ENCODE data around the gene C1orf146. TPM values are rescaled to one million over a fixed set of nuclear protein-coding genes. Genes with fewer than 3 reads are reported as not detected.

C1orf146 gene
- total RNA-seq, 4 donors from 2014 or later = not detected

DNA sequence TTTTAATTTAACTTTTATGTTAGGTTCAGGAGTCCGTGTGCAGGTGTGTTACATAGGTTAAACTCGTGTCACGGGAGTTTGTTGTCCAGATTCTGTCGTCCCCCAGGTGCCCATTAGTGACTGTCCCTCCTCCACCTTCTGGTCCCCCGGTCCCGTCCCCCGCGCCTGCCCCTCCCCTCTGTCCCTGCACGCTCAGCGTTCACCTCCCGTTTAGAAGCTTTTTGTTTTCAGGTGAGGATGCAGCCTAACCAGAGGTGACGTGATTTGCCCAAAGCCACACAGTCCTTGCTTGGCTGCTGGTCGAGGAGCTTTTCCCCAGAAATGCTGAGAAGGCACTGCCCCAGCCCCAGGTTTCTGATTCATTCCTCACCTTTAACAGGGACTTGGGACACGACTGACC, 844 bp downstream of the C1orf146 start:
- H3K27me3 ChIP-seq = no peaks in the 10 kb centered on the region
- in situ Hi-C loops (cut with MboI; ENCODE audit: low sequenced_read_pairs in 4 of 4) = no loop called here
- TF ChIP-seq POLR2A (IDR thresholded peaks at IDR 0.05) = no peak
- TF ChIP-seq, protein P1, sequence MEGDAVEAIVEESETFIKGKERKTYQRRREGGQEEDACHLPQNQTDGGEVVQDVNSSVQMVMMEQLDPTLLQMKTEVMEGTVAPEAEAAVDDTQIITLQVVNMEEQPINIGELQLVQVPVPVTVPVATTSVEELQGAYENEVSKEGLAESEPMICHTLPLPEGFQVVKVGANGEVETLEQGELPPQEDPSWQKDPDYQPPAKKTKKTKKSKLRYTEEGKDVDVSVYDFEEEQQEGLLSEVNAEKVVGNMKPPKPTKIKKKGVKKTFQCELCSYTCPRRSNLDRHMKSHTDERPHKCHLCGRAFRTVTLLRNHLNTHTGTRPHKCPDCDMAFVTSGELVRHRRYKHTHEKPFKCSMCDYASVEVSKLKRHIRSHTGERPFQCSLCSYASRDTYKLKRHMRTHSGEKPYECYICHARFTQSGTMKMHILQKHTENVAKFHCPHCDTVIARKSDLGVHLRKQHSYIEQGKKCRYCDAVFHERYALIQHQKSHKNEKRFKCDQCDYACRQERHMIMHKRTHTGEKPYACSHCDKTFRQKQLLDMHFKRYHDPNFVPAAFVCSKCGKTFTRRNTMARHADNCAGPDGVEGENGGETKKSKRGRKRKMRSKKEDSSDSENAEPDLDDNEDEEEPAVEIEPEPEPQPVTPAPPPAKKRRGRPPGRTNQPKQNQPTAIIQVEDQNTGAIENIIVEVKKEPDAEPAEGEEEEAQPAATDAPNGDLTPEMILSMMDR (IDR thresholded peaks at IDR 0.05 in 4 of 5, conservative IDR thresholded peaks at IDR 0.05 in 1 of 5) = no peak

DNA sequence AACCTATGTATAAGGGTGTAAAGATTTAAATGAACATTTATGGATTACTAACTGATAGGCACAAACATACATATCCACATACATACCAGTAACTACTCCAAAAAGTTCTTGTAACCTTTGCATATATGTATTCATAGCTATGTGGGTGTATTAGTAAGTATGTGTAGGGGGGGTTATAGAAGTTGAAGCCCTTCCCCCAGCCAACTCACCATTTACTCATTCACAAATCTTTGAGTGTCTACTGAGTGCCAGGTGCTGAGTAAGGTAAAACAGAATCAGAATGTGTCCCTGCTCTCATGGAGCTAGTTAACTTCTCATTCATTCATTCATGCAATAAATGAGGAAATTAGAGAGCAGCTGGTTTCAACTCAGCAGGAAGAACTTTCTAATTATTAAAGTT, 1.3 kb downstream of the C1orf146 start:
- in situ Hi-C loops (cut with MboI; ENCODE audit: low sequenced_read_pairs in 4 of 4) (no loop called here), intact Hi-C loops (cut with DNase I; ENCODE audit: low total_unique reads) (no loop called here)
- ATAC-seq (no peak), DNase-seq (no peak)
- Histone ChIP-seq H3K27me3 (no peaks in the 10 kb centered on the region), H3K27ac (no peak overlapping the region), H3K9me3 (no peaks in the 10 kb centered on the region), H3K4me1 (no peaks in the 10 kb centered on the region), H3K36me3 (no peaks in the 10 kb centered on the region), H3K4me3 (no peak overlapping the region)
- no peak for TF ChIP-seq POLR2A (IDR thresholded peaks at IDR 0.05)
- TF ChIP-seq, protein P1 (IDR thresholded peaks at IDR 0.05 in 4 of 5, conservative IDR thresholded peaks at IDR 0.05 in 1 of 5) = no peak

More for the DNA sequence above, 844 bp downstream of the C1orf146 start:
- Histone ChIP-seq H3K9me3 (no peaks in the 10 kb centered on the region), H3K4me3 (no peak overlapping the region), H3K36me3 (no peaks in the 10 kb centered on the region), H3K4me1 (no peaks in the 10 kb centered on the region), H3K27ac (no peak overlapping the region)
- no peak for ATAC-seq
- intact Hi-C loops (cut with DNase I; ENCODE audit: low total_unique reads) = no loop called here
- DNase-seq = no peak

DNA sequence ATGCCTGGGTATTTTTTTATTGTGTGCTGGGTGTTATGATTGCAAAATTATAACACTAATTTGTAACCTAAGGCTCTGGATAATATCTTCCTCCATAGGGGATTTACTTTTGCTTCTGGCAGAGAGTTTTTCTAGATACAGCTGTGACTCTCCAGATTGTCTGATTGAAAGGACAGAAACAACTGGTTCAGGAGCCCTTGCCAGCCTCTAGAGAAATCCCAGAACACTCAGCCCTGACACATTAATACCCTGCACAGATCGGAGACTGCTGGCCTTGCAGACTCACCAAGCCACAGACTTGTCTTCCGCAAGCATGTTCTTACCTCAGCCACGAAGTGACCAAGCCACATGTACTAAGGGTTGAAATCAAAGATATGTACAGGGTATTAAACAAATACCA, 10.7 kb downstream of the C1orf146 start:
- H3K27ac ChIP-seq = no peak overlapping the region
- no peak overlapping the region for H3K4me3 ChIP-seq
- TF ChIP-seq, protein P1 (IDR thresholded peaks at IDR 0.05 in 4 of 5, conservative IDR thresholded peaks at IDR 0.05 in 1 of 5) = no peak
- no peak for TF ChIP-seq POLR2A (IDR thresholded peaks at IDR 0.05)
- no peaks in the 10 kb centered on the region for H3K9me3 ChIP-seq
- H3K36me3 ChIP-seq = no peaks in the 10 kb centered on the region
- no peaks in the 10 kb centered on the region for H3K4me1 ChIP-seq
- in situ Hi-C loops (cut with MboI; ENCODE audit: low sequenced_read_pairs in 4 of 4) (no loop called here), intact Hi-C loops (cut with DNase I; ENCODE audit: low total_unique reads) (no loop called here)
- H3K27me3 ChIP-seq = no peaks in the 10 kb centered on the region
- no peak for DNase-seq
- ATAC-seq = no peak

DNA sequence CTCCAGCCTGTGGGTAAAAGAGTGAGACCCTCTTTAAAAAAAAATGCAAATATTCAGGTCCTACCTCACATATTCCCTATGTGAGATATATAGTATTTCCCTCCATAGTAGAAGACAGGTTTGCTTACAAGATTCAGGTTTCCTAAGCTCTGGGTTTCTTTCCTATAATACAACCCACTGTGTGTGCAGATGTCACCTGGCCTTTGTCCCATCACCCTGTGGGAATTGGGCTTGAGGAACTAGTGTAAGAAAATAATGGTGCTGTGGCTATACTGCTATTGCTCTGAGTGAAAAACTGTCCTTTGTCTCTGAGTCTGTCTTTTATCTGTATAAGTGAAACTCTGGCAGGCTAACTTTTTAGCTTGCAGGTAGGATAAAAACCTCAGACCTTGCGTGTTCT, 13.0 kb downstream of the C1orf146 start:
- Histone ChIP-seq H3K27ac (no peak overlapping the region), H3K4me1 (no peaks in the 10 kb centered on the region), H3K9me3 (no peaks in the 10 kb centered on the region), H3K4me3 (no peak overlapping the region), H3K27me3 (no peaks in the 10 kb centered on the region), H3K36me3 (no peaks in the 10 kb centered on the region)
- in situ Hi-C loops (cut with MboI; ENCODE audit: low sequenced_read_pairs in 4 of 4) (no loop called here), intact Hi-C loops (cut with DNase I; ENCODE audit: low total_unique reads) (no loop called here)
- DNase-seq (no peak), ATAC-seq (no peak)
- TF ChIP-seq, protein P1 (IDR thresholded peaks at IDR 0.05 in 4 of 5, conservative IDR thresholded peaks at IDR 0.05 in 1 of 5) = no peak
- TF ChIP-seq POLR2A (IDR thresholded peaks at IDR 0.05) = no peak

- no peaks in the 10 kb centered on the region for H3K36me3 ChIP-seq
- no peaks in the 10 kb centered on the region for H3K27me3 ChIP-seq
- ATAC-seq = no peak
- H3K4me1 ChIP-seq = no peaks in the 10 kb centered on the region
- H3K27ac ChIP-seq = no peak overlapping the region
- no peak for DNase-seq
- no peak for TF ChIP-seq POLR2A (IDR thresholded peaks at IDR 0.05)
- TF ChIP-seq, protein P1 (IDR thresholded peaks at IDR 0.05 in 4 of 5, conservative IDR thresholded peaks at IDR 0.05 in 1 of 5) = no peak
- in situ Hi-C loops (cut with MboI; ENCODE audit: low sequenced_read_pairs in 4 of 4) = no loop called here
- no peaks in the 10 kb centered on the region for H3K9me3 ChIP-seq
- H3K4me3 ChIP-seq = no peak overlapping the region
- intact Hi-C loops (cut with DNase I; ENCODE audit: low total_unique reads) = no loop called here
Measured at GRCh38 chr1:92240034-92240433, 22.3 kb downstream of the C1orf146 start.
